Measurements from ENCODE around the gene EIF4EBP3.
A peak's percentile ranks its signal among the peaks of the same experiment; 100 is the strongest.
"Not testable (repeated sequence)": the region's sequence is repeated elsewhere in the genome, so short reads cannot be mapped to it uniquely, and the experiment has no call there.

Gene EIF4EBP3

DNA sequence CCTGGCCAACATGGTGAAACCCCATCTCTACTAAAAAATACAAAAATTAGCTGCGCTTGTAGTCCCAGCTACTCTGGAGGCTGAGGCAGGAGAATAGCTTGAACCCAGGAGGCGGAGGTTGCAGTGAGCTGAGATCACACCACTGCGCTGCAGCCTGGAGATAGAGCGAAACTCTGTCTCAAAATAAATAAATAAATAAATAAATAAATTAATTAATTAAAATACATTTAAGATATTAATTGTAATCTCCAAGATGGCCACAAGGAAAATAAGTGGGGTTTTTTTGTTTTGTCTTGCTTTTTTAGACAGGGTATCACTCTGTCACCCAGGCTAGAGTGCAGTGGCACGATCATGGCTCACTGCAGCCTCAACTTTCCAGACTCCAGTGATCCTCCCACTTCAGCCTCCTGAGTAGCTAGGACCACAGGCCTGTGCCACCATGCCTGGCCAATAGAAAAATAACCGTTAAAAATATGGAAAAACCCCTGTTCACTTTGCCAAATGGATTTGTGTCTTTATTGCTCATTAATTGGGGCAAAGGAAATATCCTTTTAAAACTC lies 31.8 kb downstream of the EIF4EBP3 start:
- not testable (repeated sequence) for DNase-seq

DNA sequence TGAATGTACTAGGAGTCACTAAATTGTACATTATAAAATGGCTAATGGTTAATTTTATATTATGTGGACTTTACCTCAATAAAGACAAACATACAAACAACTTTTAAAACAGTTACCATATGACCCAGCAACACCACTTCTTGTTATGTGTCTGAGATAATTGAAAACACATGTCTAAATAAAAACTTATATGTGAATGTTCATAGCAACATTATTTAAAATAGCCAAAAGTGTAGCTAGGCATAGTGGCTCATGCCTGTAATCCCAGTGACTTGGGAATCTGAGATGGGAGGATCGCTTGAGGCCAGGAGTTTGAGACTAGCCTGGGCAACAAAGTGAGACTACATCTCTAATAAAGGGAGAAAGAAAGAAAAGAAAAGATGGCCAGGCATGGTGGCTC lies 40.0 kb downstream of the EIF4EBP3 start:
- DNase-seq = no peak

DNA sequence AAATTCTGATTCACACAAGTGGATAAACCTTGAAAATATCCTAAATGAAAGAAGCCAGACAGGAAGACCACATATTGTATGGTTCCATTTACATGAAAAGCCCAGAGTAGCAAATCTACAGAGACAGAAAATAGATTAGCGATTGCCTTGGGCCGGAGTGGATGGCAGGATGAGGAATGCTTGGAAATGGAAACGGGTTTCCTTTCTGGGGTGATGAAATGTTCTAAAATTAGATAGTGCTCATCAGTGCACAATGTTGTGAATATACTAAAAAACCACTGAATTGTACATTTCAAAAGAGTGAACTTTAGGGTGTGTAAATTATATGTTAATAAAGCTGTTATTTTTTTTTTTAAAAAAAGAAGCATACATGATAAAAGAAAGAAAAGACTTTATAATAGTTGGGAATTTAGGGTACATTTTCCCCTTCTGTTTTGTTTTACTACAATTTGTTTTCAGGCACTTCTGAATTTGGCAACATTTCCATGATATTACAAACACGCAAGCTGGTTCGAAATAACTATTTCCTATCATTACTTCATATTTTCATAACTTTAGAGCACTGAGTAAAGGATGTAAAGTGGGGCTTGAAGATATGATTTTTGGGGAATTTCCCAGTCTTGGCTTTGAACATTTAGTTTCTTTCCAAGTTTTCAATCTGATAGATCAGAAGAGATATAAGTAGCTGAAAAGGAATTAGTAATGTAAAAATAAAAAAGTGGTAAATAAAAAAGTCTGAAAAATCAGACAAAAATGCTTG lies 41.0 kb downstream of the EIF4EBP3 start:
- DNase-seq = peak in 1 of 2 donors; percentile 74

DNA sequence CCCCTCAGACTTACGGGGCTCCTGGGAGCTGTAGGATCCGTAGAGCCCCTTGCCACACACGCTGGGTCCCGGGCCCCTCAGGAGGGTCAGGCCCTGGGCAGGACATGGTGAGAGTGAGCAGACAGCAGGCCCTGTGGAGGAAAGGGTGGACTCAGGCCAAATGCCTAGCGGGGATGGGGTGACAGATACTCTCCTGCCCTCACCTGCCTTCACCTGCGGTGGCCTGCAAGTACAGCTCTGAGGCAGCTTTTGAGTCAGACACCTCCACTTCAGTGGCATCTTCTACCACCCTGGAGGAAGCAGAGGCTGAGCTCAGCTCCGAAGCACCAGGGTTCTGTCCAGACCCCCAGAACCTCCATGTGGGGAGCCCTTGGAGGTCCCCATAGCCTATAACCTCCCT lies 43.4 kb downstream of the EIF4EBP3 start:
- no peak for DNase-seq

DNA sequence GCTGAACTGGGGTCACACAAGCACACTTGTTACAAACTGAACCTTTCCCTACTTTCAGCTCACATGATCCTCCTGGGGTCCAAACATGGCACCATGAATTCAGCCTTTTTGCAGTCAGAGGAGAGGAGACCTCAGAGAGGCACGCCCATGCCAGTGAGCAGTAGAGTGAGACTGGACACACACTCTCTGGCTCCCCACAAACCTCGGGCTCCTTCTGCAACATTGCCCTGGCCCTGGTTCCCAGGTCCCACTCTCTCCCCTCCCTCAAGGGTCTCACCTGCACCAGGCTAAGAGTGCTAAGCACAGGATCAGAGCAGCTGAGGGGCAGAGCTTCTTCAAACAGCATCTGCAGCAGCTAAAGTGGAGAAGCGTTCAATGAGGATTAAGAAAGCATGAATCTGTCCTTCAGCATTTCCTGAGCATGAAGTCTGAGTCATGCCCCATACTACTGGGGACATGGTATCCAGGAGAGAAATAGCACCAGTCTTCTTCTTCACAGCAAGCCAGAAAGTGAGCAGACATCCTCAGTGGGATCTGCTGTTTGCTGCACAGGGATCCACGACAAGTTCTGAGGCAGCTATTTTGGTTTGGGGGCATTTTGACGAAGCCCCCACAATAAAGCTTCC lies 44.4 kb downstream of the EIF4EBP3 start:
- DNase-seq = peak; percentile 71 to 75

DNA sequence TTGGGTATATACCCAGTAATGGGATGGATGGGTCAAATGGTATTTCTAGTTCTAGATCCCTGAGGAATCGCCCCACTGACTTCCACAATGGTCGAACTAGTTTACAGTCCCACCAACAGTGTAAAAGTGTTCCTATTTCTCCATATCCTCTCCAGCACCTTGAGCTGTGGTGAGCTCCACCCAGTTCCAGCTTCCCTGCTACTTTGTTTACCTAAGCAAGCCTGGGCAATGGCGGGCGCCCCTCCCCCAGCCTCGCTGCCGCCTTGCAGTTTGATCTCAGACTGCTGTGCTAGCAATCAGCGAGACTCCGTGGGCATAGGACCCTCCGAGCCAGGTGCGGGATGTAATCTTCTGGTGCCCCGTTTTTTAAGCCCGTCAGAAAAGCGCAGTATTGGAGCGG lies 45.6 kb downstream of the EIF4EBP3 start:
- not testable (repeated sequence) for DNase-seq

DNA sequence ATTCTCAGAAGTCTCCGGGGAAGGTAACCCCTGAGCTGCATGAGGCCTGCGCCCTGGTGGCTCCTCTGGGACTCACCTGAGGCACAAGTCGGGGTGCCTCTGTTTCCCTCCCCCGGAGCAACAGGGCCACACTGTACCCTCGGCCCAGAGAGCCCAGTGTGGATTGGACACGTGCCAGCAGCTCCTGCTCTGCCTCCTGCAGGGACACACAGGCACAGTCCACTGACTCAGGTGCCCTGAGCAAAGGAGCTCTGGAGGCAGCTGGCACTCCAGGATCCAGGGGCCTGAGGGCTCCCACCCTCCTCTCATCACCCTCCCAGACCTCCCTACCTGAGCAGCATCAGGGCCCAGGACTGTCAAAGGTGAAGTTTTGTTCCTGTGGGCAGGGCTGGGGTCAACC lies 46.7 kb downstream of the EIF4EBP3 start:
- no peak for DNase-seq

DNA sequence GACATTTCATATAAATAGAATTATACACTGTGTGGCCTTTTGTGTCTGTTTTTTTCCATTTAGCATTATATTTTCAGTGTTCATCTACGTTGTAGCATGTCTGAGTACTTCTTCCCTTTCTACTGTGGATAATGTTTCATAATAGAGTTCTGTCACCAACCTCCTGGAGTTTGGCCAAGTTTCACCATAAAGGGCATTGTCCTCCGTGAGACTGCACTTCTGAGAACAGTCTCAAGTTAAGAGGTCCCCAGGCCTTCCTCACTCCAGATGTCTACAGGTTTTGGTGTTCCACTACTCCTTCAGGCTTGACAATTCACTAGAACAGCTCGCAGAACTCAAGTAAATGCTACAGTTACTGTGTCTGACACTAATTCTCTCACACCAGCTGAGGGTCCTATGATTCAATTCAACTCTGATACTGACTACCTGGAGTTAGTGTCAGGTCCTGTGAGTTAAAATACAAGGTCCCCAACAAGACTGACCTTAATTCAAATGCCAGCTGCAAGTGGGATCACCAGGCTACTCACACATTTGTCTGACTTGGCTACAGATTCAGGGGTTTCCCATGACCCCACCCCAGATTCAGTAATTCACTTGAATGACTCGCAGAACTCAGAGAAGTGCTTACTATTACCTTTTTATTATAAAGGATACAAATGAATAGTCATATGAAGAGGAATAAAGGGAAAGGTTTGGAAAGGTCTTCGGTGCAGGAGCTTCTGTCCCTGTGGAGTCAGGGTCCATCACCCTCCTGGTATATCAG lies 48.3 kb downstream of the EIF4EBP3 start:
- peak; percentile 93 to 98 for DNase-seq

DNA sequence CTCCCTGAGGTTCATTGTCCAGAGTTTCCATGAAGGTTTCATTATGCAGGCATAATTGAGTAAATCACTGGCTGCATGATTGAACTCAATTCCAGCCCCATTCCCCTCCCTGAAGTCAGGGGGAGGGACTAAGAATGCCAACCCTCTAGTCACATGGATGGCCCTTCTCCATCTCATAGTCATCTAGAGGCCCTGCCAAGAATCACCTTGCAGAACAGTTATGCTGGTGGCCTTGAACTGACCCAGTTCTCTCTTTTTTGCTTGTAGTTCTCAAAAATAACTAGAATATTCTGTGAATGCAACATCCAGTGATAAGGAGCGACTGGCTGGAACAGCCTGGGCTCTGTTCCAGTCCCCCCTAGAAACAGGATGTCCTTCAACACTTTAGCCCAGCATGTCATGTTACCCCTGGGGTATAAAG lies 48.9 kb downstream of the EIF4EBP3 start:
- peak in 1 of 2 donors; percentile 42 for DNase-seq

DNA sequence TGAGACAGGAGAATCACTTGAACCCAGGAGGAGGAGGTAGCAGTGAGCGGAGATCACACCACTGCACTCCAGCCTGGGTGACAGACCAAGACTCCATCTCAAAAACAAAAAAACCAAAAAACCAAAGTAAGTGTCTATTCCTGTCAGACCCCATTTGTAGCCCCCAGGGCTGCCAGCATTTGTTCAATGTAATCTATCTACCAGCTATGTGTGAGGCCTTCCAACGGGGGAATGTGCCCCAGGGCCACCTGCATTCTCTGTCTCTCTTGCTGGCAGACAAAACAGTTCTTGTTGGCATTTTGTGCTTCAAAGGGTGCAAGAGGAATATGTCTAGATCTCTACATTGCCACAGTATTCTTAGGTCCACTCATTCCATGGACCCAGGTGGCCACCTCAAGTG lies 51.4 kb downstream of the EIF4EBP3 start:
- DNase-seq = no peak

Data from inflammatory macrophage (primary cell).